ENCODE data around the gene RAI1. TPM values are rescaled to one million over a fixed set of nuclear protein-coding genes. Genes with fewer than 3 reads are reported as not detected.

Gene RAI1
- total RNA-seq, 1 experiment from 2014 or later: 8.8 TPM

- DNase-seq (ENCODE audit: low spot score): no peak
Measured at GRCh38 chr17:17783116-17783824, 102.0 kb downstream of the RAI1 start.

GRCh38 chr17:17783825-17784656, 102.8 kb downstream of the RAI1 start:
- DNase-seq (ENCODE audit: low spot score): no peak

GRCh38 chr17:17784657-17785267, 103.5 kb downstream of the RAI1 start:
- no peak for DNase-seq (ENCODE audit: low spot score)

GRCh38 chr17:17785407-17785806, 104.1 kb downstream of the RAI1 start:
- no peak for DNase-seq (ENCODE audit: low spot score)

GRCh38 chr17:17786998-17787397, 105.7 kb downstream of the RAI1 start:
- DNase-seq (ENCODE audit: low spot score): no peak

GRCh38 chr17:17787568-17787967, 106.3 kb downstream of the RAI1 start:
- no peak for DNase-seq (ENCODE audit: low spot score)

- DNase-seq (ENCODE audit: low spot score): no peak
Measured at GRCh38 chr17:17788967-17789366, 107.7 kb downstream of the RAI1 start.

GRCh38 chr17:17789410-17789809, 108.2 kb downstream of the RAI1 start:
- no peak for DNase-seq (ENCODE audit: low spot score)

- no peak for DNase-seq (ENCODE audit: low spot score)
Measured at GRCh38 chr17:17789828-17790636, 108.8 kb downstream of the RAI1 start.

GRCh38 chr17:17790637-17791464, 109.6 kb downstream of the RAI1 start:
- DNase-seq (ENCODE audit: low spot score): no peak

- DNase-seq (ENCODE audit: low spot score): no peak
Measured at GRCh38 chr17:17792037-17792550, 110.8 kb downstream of the RAI1 start.

GRCh38 chr17:17792551-17793377, 111.5 kb downstream of the RAI1 start:
- DNase-seq (ENCODE audit: low spot score): peak; percentile 34

- DNase-seq (ENCODE audit: low spot score): no peak
Measured at GRCh38 chr17:17793378-17794214, 112.3 kb downstream of the RAI1 start.

- no peak for DNase-seq (ENCODE audit: low spot score)
Measured at GRCh38 chr17:17794382-17794781, 113.1 kb downstream of the RAI1 start.

- DNase-seq (ENCODE audit: low spot score): no peak
Measured at GRCh38 chr17:17795296-17795695, 114.0 kb downstream of the RAI1 start.

GRCh38 chr17:17795946-17796786, 114.9 kb downstream of the RAI1 start:
- no peak for DNase-seq (ENCODE audit: low spot score)

- DNase-seq (ENCODE audit: low spot score): no peak
Measured at GRCh38 chr17:17796787-17797061, 115.5 kb downstream of the RAI1 start.

GRCh38 chr17:17797119-17797809, 116.0 kb downstream of the RAI1 start:
- DNase-seq (ENCODE audit: low spot score): no peak
